Type B pancreatic cell (in vitro differentiated cells): ENCODE data around the gene LRRK1. TPM values are rescaled to one million over a fixed set of nuclear protein-coding genes. Genes with fewer than 3 reads are reported as not detected.

Source experiments
- DNase-seq: peaks from one replicate; pipeline ENCODE4 v3.0.0; 2021; ENCODE audit warnings: mixed read lengths; ENCODE audit not compliant: unreplicated experiment; ENCODE audit errors: extremely low spot score
- H3K27ac Mint-ChIP-seq: 2 replicates; pipeline ENCODE4 v1.8.0; 2021; ENCODE audit warnings: mild to moderate bottlenecking, mixed read lengths
- H3K27me3 Mint-ChIP-seq: 2 replicates; pipeline ENCODE4 v1.8.0; 2021; ENCODE audit warnings: mixed read lengths
- H3K36me3 Mint-ChIP-seq: 2 replicates; pipeline ENCODE4 v1.8.0; 2021; ENCODE audit warnings: mixed read lengths
- H3K4me1 Mint-ChIP-seq: one replicate; pipeline ENCODE4 v1.8.0; 2021; ENCODE audit warnings: mixed read lengths; ENCODE audit not compliant: unreplicated experiment
- H3K4me3 Mint-ChIP-seq: 2 replicates; pipeline ENCODE4 v1.8.0; 2021; ENCODE audit warnings: mild to moderate bottlenecking, mixed read lengths
- H3K9me3 Mint-ChIP-seq: 2 replicates; pipeline ENCODE4 v1.8.0; 2021; ENCODE audit warnings: mixed read lengths
- total RNA-seq: library from RNA; stranded (reverse); gene quantifications from 2 replicates; pipeline ENCODE4 v1.2.1, GENCODE V29; 2021; ENCODE audit warnings: low replicate concordance
- TF ChIP-seq, protein P1 (sequence below): fragments of 200-600 bp; sonication (generic); conservative IDR thresholded peaks from 2 replicates; pipeline ENCODE4 v1.5.0; 2021; ENCODE audit warnings: antibody characterized with exemption, mild to moderate bottlenecking

Gene LRRK1
- total RNA-seq, 1 donor from 2014 or later = 2.0 TPM

- H3K9me3 Mint-ChIP-seq = no peaks in the 10 kb centered on the region
- no peaks in the 10 kb centered on the region for H3K36me3 Mint-ChIP-seq
- H3K4me3 Mint-ChIP-seq = no peak overlapping the region
- no peak for DNase-seq
- TF ChIP-seq, protein P1, sequence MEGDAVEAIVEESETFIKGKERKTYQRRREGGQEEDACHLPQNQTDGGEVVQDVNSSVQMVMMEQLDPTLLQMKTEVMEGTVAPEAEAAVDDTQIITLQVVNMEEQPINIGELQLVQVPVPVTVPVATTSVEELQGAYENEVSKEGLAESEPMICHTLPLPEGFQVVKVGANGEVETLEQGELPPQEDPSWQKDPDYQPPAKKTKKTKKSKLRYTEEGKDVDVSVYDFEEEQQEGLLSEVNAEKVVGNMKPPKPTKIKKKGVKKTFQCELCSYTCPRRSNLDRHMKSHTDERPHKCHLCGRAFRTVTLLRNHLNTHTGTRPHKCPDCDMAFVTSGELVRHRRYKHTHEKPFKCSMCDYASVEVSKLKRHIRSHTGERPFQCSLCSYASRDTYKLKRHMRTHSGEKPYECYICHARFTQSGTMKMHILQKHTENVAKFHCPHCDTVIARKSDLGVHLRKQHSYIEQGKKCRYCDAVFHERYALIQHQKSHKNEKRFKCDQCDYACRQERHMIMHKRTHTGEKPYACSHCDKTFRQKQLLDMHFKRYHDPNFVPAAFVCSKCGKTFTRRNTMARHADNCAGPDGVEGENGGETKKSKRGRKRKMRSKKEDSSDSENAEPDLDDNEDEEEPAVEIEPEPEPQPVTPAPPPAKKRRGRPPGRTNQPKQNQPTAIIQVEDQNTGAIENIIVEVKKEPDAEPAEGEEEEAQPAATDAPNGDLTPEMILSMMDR = no peak
- no peaks in the 10 kb centered on the region for H3K4me1 Mint-ChIP-seq
- H3K27me3 Mint-ChIP-seq = peaks cover 24% of the 10 kb centered on the region
- no peak overlapping the region for H3K27ac Mint-ChIP-seq
Observed at GRCh38 chr15:100909565-100909964, 9.6 kb upstream of the LRRK1 start.

- TF ChIP-seq, protein P1 = peak; percentile 52
- H3K27me3 Mint-ChIP-seq = peaks cover 30% of the 10 kb centered on the region
- no peaks in the 10 kb centered on the region for H3K9me3 Mint-ChIP-seq
- H3K27ac Mint-ChIP-seq = no peak overlapping the region
- no peaks in the 10 kb centered on the region for H3K36me3 Mint-ChIP-seq
- DNase-seq = no peak
- H3K4me3 Mint-ChIP-seq = no peak overlapping the region
- H3K4me1 Mint-ChIP-seq = no peaks in the 10 kb centered on the region
Observed at GRCh38 chr15:100909989-100910955, 8.9 kb upstream of the LRRK1 start.

GRCh38 chr15:100911086-100911485 is 8.1 kb upstream of the LRRK1 start:
- H3K4me1 Mint-ChIP-seq = no peaks in the 10 kb centered on the region
- no peak for DNase-seq
- TF ChIP-seq, protein P1 = no peak
- H3K36me3 Mint-ChIP-seq = no peaks in the 10 kb centered on the region
- H3K27me3 Mint-ChIP-seq = peaks cover 35% of the 10 kb centered on the region
- H3K9me3 Mint-ChIP-seq = no peaks in the 10 kb centered on the region
- no peak overlapping the region for H3K27ac Mint-ChIP-seq
- no peak overlapping the region for H3K4me3 Mint-ChIP-seq

DNA sequence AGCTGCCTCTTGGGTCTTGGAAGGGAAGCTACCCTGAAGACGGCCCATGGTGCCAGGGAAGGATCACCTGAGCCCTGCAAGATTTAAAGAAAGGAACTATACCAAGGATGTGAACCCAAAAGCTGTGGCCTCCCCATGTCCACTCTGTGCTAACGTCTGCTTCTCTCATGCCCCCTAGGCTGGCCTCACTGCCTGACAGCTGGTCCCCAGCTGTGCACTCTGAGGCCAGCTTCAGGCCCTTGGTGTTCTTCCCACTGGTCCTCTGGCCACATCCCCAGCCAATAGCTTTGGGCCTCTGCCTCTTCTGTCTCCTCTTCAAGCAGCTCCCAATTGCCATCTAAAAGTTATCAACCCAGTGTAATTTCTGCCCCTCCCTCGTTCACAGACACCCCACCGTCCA is 5.2 kb upstream of the LRRK1 start:
- TF ChIP-seq, protein P1 = no peak
- peaks cover 57% of the 10 kb centered on the region for H3K27me3 Mint-ChIP-seq
- H3K9me3 Mint-ChIP-seq = no peaks in the 10 kb centered on the region
- H3K4me1 Mint-ChIP-seq = peaks cover 5% of the 10 kb centered on the region
- no peak overlapping the region for H3K4me3 Mint-ChIP-seq
- no peaks in the 10 kb centered on the region for H3K36me3 Mint-ChIP-seq
- no peak overlapping the region for H3K27ac Mint-ChIP-seq
- no peak for DNase-seq

DNA sequence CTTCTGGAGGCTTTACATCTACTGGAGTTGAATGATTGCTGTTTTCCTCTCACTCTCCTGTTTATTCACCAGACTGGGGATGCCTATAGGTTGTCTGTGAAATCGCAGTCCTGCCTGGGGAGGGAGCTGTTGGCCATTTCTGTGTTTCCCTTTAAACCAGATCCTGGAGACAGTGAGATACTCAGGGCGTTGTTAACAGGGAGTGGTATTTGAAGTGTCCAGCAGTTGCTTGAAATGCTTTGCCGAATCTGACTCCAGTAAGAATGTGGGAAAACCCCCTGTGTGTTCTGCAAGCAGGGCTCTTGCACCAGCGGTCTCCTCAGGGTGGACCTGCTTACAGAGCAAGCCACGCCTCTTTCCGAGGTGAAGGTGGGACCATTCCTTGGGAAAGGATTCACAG is 4.3 kb upstream of the LRRK1 start:
- Mint-ChIP-seq H3K27ac (no peak overlapping the region), H3K4me3 (no peak overlapping the region), H3K27me3 (peaks cover 60% of the 10 kb centered on the region), H3K9me3 (no peaks in the 10 kb centered on the region), H3K4me1 (peaks cover 5% of the 10 kb centered on the region), H3K36me3 (no peaks in the 10 kb centered on the region)
- TF ChIP-seq, protein P1 = peak; percentile 17
- DNase-seq = no peak
